Stimulated activated CD8-positive, alpha-beta memory T cell treated with anti-CD3 and anti-CD28 coated beads, Interleukin-7, amount 100 ng/mL, for 48 hours (primary cell): ENCODE measurements around the gene DCT.

Experiments
- DNase-seq, 2 donors: peaks; one replicate each; pipeline ENCODE4 v3.0.0-alpha.2; 2020; ENCODE audit warnings: low read depth in 1 of 2; ENCODE audit errors: extremely low read depth in 1 of 2

The DCT gene

GRCh38 chr13:94454906-94455305 is 24.6 kb downstream of the DCT start:
- DNase-seq: peak in 1 of 2 donors; percentile 12

GRCh38 chr13:94454334-94454733 is 25.1 kb downstream of the DCT start:
- no peak for DNase-seq

GRCh38 chr13:94444826-94445225 is 34.7 kb downstream of the DCT start:
- DNase-seq: no peak

GRCh38 chr13:94435604-94436226 is 43.8 kb downstream of the DCT start:
- DNase-seq: no peak

- no peak for DNase-seq
Measured at GRCh38 chr13:94433055-94433961, 46.2 kb downstream of the DCT start.

- no peak for DNase-seq
Measured at GRCh38 chr13:94431987-94432386, 47.5 kb downstream of the DCT start.

GRCh38 chr13:94431574-94431973 is 47.9 kb downstream of the DCT start:
- no peak for DNase-seq

GRCh38 chr13:94427313-94427953 is 52.0 kb downstream of the DCT start:
- DNase-seq: no peak

- DNase-seq: no peak
Measured at GRCh38 chr13:94419925-94420305, 59.6 kb downstream of the DCT start.

- DNase-seq: peak in 1 of 2 donors; percentile 55
Measured at GRCh38 chr13:94419304-94419924, 60.1 kb downstream of the DCT start.

GRCh38 chr13:94417294-94417693 is 62.2 kb downstream of the DCT start:
- no peak for DNase-seq

- DNase-seq: no peak
Measured at GRCh38 chr13:94416454-94417080, 62.9 kb downstream of the DCT start.

GRCh38 chr13:94415500-94416237 is 63.8 kb downstream of the DCT start:
- no peak for DNase-seq

- no peak for DNase-seq
Measured at GRCh38 chr13:94414708-94415107, 64.8 kb downstream of the DCT start.

GRCh38 chr13:94414141-94414540 is 65.3 kb downstream of the DCT start:
- DNase-seq: no peak

GRCh38 chr13:94413598-94413944 is 65.9 kb downstream of the DCT start:
- DNase-seq: no peak

- DNase-seq: no peak
Measured at GRCh38 chr13:94412870-94413597, 66.4 kb downstream of the DCT start.

GRCh38 chr13:94411747-94412146 is 67.7 kb downstream of the DCT start:
- DNase-seq: no peak

- DNase-seq: no peak
Measured at GRCh38 chr13:94408314-94409036, 71.0 kb downstream of the DCT start.
